Liver (tissue), 9 donors: ENCODE data around the gene FBXL2. TPM values are rescaled to one million over a fixed set of nuclear protein-coding genes. Genes with fewer than 3 reads are reported as not detected.

ENCODE experiments used
- DNase-seq: peaks from one replicate; pipeline ENCODE4 v3.0.0-alpha.2; 2017; ENCODE audit warnings: low spot score
- H3K27ac ChIP-seq, 2 donors: one replicate each; pipeline ENCODE4 v1.7.0; 2013; ENCODE audit warnings: inconsistent platforms in 2 of 2, low read length in 2 of 2, control low read depth in 1 of 2, low read depth in 1 of 2, mild to moderate bottlenecking in 1 of 2
- H3K27me3 ChIP-seq, 4 donors: one replicate each; pipeline versions ENCODE4 v1.6.1 to v1.7.0; 2013; ENCODE audit warnings: low read length in 3 of 4, inconsistent platforms in 1 of 4, mild to moderate bottlenecking in 1 of 4, moderate library complexity in 1 of 4; ENCODE audit not compliant: control insufficient read depth in 4 of 4, insufficient read depth in 4 of 4
- H3K36me3 ChIP-seq, 4 donors: one replicate each; pipeline versions ENCODE4 v1.6.1 to v1.7.0; 2013; ENCODE audit warnings: low read length in 3 of 4, mild to moderate bottlenecking in 3 of 4, low read depth in 1 of 4, moderate library complexity in 1 of 4; ENCODE audit not compliant: control insufficient read depth in 4 of 4, insufficient read depth in 3 of 4
- H3K4me1 ChIP-seq, 4 donors: one replicate each; pipeline versions ENCODE4 v1.6.1 to v1.7.0; 2013; ENCODE audit warnings: low read length in 3 of 4, mild to moderate bottlenecking in 3 of 4, moderate library complexity in 1 of 4; ENCODE audit not compliant: control insufficient read depth in 4 of 4, insufficient read depth in 4 of 4
- H3K4me3 ChIP-seq, 3 donors: one replicate each; pipeline versions ENCODE4 v1.6.1 to v1.7.0; 2013; ENCODE audit warnings: low read length in 3 of 3, control low read depth in 1 of 3, low read depth in 1 of 3, mild to moderate bottlenecking in 1 of 3
- H3K9ac ChIP-seq, 2 donors: one replicate each; pipeline ENCODE4 v1.7.0; 2013; ENCODE audit warnings: low read length in 2 of 2, mild to moderate bottlenecking in 2 of 2, moderate library complexity in 2 of 2, control low read depth in 1 of 2, low read depth in 1 of 2
- H3K9me3 ChIP-seq, 4 donors: one replicate each; pipeline versions ENCODE4 v1.6.1 to v1.7.0; 2013; ENCODE audit warnings: low read length in 3 of 4; ENCODE audit not compliant: control insufficient read depth in 4 of 4
- ATF3 ChIP-seq: IDR thresholded peaks from 2 replicates; pipeline ENCODE4 v1.6.1; 2016; ENCODE audit warnings: antibody characterized with exemption
- EGR1 ChIP-seq, 2 donors: IDR thresholded peaks; 2 replicates each; pipeline ENCODE4 v1.6.1; 2016 to 2018; ENCODE audit warnings: antibody characterized with exemption in 2 of 2, low read depth in 2 of 2
- GABPA ChIP-seq, 2 donors: IDR thresholded peaks in 1 of 2; conservative IDR thresholded peaks in 1 of 2; 2 replicates each; pipeline ENCODE4 v1.6.1; 2016; ENCODE audit warnings: antibody characterized with exemption in 2 of 2, mild to moderate bottlenecking in 1 of 2, moderate library complexity in 1 of 2
- HNF4A ChIP-seq, 2 donors: conservative IDR thresholded peaks; 2 replicates each; pipeline ENCODE4 v1.6.1; 2016; ENCODE audit warnings: antibody characterized with exemption in 2 of 2, mild to moderate bottlenecking in 2 of 2
- JUND ChIP-seq, 2 donors: IDR thresholded peaks; 2 replicates each; pipeline ENCODE4 v1.6.1; 2016; ENCODE audit warnings: antibody characterized with exemption in 2 of 2
- MAX ChIP-seq: IDR thresholded peaks from 2 replicates; pipeline ENCODE4 v1.6.1; 2016; ENCODE audit warnings: antibody characterized with exemption
- NR2F2 ChIP-seq: IDR thresholded peaks from 2 replicates; pipeline ENCODE4 v1.6.1; 2016; ENCODE audit warnings: antibody characterized with exemption
- RXRA ChIP-seq, 2 donors: IDR thresholded peaks; 2 replicates each; pipeline ENCODE4 v1.6.1; 2017 to 2018; ENCODE audit warnings: antibody characterized with exemption in 2 of 2, mild to moderate bottlenecking in 1 of 2
- TAF1 ChIP-seq: conservative IDR thresholded peaks from 2 replicates; pipeline ENCODE4 v1.6.1; 2016; ENCODE audit warnings: antibody characterized with exemption, mild to moderate bottlenecking
- YY1 ChIP-seq: IDR thresholded peaks from 2 replicates; pipeline ENCODE4 v1.6.1; 2016; ENCODE audit warnings: antibody characterized with exemption, mild to moderate bottlenecking
- WGBS: extraction: QIAGEN DNeasy Blood & Tissue Kit; methylation state at CpG from one replicate; pipeline ENCODE4 v1.1.7; 2013; 5-methylcytosine and 5-hydroxymethylcytosine counted together
- polyA plus RNA-seq, 2 donors: library from polyadenylated mRNA; stranded (reverse) in 1 of 2; unstranded in 1 of 2; fragments of 200-250 nt in 1 of 2; fragments of >200 nt in 1 of 2; fragmentation: Nextera tagmentation in 1 of 2; extraction: Ambion mirVana in 1 of 2; gene quantifications; one replicate each; pipeline versions ENCODE4 v1.2.1 to v1.2.3, GENCODE V29; 2013 to 2015
- total RNA-seq, 2 donors: library from RNA; depleted of rRNA; stranded (reverse); fragments of >200 nt; gene quantifications; one replicate each; pipeline ENCODE4 v1.2.3, GENCODE V29; 2014
- TF ChIP-seq, protein P1 (sequence below): IDR thresholded peaks from 2 replicates; pipeline ENCODE4 v1.6.1; 2016; ENCODE audit warnings: antibody characterized with exemption, mild to moderate bottlenecking
- TF ChIP-seq, protein P2 (sequence below): IDR thresholded peaks from 2 replicates; pipeline ENCODE4 v1.6.1; 2016; ENCODE audit warnings: antibody characterized with exemption
- TF ChIP-seq, protein P3 (sequence below): fragments of 150-350 bp; IDR thresholded peaks from 2 replicates; pipeline ENCODE4 v1.5.1; 2017; ENCODE audit warnings: improper control_type of control experiment, low read depth, low read length; ENCODE audit not compliant: missing input control
- donor health status: healthy.
- donor health status: healthy.
- donor health status: healthy.
- donor health status: healthy.
- donor health status: healthy.

The FBXL2 gene
- total and polyA plus RNA-seq, 4 donors = 0.24 to 1.3 (median 0.81) TPM

DNA sequence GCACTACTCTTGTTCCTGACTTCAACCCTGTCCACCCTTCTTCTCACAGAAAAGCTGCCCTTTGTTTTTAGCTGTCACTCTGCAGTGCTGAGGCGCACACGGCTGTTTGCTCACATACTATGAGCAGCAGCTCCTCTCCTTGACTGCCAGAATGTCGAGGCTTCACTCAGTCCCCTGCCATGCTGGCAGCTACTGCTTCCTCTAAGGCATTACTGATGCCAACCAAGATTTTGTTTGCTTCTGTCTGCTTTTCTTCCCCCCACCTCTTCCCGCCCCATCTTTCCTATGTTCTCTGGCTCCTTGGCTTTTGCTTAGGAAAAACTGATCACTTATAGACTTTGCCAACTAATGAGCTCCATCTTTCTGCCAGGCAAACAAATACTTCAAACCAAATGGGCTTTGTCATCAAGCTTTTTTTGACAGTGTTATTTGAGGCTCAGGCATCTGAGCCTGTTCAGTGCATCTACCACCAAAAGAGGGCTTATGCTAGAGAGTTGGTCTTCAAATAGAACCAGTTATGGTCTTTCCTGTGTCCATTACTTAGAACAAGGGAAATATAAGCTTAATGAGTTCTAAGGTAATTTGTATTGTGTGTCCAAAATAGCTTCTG, 81.0 kb downstream of the FBXL2 start (continued):
- TF ChIP-seq RXRA (IDR thresholded peaks at IDR 0.05) = no peak
- TF ChIP-seq GABPA (IDR thresholded peaks at IDR 0.05 in 1 of 2, conservative IDR thresholded peaks at IDR 0.05 in 1 of 2) = no peak
- no peak for TF ChIP-seq JUND (IDR thresholded peaks at IDR 0.05)
- no peak for TF ChIP-seq EGR1 (IDR thresholded peaks at IDR 0.05; ENCODE audit: low read depth in 2 of 2)

DNA sequence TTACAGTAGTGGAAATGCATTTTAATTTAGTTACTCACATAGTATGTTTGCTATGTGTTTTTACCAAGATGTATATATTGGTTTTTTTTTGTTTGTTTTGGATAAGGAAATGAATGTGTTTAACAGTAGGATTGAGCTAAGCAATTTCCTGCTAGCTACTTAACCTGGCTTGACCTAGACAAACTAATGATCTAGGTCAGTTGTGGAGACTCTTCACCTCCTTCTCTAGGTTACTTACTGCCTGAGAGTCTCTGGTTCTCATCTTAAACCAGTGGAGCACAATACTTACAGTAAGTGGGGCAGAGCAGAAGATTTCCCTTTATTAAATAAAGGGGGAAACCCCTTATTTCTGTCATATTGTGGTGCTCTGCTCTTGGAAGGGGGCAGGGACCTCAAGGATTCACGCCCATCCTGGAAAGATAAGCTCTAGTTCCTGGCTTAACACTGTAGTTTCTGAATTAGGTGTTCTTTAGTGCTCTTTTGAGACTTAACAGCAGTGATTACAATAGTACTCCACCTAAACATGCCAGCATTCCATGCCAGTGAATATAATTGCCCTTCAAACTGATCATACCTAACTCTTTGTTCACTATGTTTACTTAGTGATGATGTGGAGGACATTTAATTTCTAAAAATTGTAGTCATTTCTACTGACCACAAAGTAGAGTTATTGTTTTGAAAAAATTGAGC, 83.0 kb downstream of the FBXL2 start:
- no peaks in the 10 kb centered on the region for H3K36me3 ChIP-seq
- H3K27me3 ChIP-seq = no peaks in the 10 kb centered on the region
- no peaks in the 10 kb centered on the region for H3K9me3 ChIP-seq
- no peaks in the 10 kb centered on the region for H3K4me1 ChIP-seq
- no peak overlapping the region for H3K27ac ChIP-seq
- WGBS = 69% methylated on average over 1 of the region's 1 CpG
- DNase-seq = no peak
- H3K4me3 ChIP-seq = no peak overlapping the region
- no peak overlapping the region for H3K9ac ChIP-seq
- no peak for TF ChIP-seq HNF4A (conservative IDR thresholded peaks at IDR 0.05)
- no peak for TF ChIP-seq YY1
- no peak for TF ChIP-seq TAF1
- no peak for TF ChIP-seq EGR1 (IDR thresholded peaks at IDR 0.05; ENCODE audit: low read depth in 2 of 2)
- TF ChIP-seq RXRA (IDR thresholded peaks at IDR 0.05) = no peak
- TF ChIP-seq, protein P1, sequence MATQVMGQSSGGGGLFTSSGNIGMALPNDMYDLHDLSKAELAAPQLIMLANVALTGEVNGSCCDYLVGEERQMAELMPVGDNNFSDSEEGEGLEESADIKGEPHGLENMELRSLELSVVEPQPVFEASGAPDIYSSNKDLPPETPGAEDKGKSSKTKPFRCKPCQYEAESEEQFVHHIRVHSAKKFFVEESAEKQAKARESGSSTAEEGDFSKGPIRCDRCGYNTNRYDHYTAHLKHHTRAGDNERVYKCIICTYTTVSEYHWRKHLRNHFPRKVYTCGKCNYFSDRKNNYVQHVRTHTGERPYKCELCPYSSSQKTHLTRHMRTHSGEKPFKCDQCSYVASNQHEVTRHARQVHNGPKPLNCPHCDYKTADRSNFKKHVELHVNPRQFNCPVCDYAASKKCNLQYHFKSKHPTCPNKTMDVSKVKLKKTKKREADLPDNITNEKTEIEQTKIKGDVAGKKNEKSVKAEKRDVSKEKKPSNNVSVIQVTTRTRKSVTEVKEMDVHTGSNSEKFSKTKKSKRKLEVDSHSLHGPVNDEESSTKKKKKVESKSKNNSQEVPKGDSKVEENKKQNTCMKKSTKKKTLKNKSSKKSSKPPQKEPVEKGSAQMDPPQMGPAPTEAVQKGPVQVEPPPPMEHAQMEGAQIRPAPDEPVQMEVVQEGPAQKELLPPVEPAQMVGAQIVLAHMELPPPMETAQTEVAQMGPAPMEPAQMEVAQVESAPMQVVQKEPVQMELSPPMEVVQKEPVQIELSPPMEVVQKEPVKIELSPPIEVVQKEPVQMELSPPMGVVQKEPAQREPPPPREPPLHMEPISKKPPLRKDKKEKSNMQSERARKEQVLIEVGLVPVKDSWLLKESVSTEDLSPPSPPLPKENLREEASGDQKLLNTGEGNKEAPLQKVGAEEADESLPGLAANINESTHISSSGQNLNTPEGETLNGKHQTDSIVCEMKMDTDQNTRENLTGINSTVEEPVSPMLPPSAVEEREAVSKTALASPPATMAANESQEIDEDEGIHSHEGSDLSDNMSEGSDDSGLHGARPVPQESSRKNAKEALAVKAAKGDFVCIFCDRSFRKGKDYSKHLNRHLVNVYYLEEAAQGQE = no peak
- no peak for TF ChIP-seq GABPA (IDR thresholded peaks at IDR 0.05 in 1 of 2, conservative IDR thresholded peaks at IDR 0.05 in 1 of 2)
- TF ChIP-seq, protein P2, sequence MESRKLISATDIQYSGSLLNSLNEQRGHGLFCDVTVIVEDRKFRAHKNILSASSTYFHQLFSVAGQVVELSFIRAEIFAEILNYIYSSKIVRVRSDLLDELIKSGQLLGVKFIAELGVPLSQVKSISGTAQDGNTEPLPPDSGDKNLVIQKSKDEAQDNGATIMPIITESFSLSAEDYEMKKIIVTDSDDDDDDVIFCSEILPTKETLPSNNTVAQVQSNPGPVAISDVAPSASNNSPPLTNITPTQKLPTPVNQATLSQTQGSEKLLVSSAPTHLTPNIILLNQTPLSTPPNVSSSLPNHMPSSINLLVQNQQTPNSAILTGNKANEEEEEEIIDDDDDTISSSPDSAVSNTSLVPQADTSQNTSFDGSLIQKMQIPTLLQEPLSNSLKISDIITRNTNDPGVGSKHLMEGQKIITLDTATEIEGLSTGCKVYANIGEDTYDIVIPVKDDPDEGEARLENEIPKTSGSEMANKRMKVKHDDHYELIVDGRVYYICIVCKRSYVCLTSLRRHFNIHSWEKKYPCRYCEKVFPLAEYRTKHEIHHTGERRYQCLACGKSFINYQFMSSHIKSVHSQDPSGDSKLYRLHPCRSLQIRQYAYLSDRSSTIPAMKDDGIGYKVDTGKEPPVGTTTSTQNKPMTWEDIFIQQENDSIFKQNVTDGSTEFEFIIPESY = no peak

GRCh38 chr3:33363113-33363800, 86.0 kb downstream of the FBXL2 start:
- no peak overlapping the region for H3K9ac ChIP-seq
- 86% methylated on average over 3 of the region's 3 CpGs for WGBS

More at GRCh38 chr3:33363113-33363800, 86.0 kb downstream of the FBXL2 start:
- Histone ChIP-seq H3K36me3 (no peaks in the 10 kb centered on the region), H3K4me1 (no peaks in the 10 kb centered on the region), H3K4me3 (no peak overlapping the region), H3K27ac (no peak overlapping the region), H3K27me3 (no peaks in the 10 kb centered on the region), H3K9me3 (no peaks in the 10 kb centered on the region)
- DNase-seq = no peak
- no peak for TF ChIP-seq NR2F2
- TF ChIP-seq TAF1 = no peak
- TF ChIP-seq MAX = no peak
- no peak for TF ChIP-seq GABPA (IDR thresholded peaks at IDR 0.05 in 1 of 2, conservative IDR thresholded peaks at IDR 0.05 in 1 of 2)
- no peak for TF ChIP-seq JUND (IDR thresholded peaks at IDR 0.05)
- TF ChIP-seq, protein P3, sequence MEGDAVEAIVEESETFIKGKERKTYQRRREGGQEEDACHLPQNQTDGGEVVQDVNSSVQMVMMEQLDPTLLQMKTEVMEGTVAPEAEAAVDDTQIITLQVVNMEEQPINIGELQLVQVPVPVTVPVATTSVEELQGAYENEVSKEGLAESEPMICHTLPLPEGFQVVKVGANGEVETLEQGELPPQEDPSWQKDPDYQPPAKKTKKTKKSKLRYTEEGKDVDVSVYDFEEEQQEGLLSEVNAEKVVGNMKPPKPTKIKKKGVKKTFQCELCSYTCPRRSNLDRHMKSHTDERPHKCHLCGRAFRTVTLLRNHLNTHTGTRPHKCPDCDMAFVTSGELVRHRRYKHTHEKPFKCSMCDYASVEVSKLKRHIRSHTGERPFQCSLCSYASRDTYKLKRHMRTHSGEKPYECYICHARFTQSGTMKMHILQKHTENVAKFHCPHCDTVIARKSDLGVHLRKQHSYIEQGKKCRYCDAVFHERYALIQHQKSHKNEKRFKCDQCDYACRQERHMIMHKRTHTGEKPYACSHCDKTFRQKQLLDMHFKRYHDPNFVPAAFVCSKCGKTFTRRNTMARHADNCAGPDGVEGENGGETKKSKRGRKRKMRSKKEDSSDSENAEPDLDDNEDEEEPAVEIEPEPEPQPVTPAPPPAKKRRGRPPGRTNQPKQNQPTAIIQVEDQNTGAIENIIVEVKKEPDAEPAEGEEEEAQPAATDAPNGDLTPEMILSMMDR = no peak
- TF ChIP-seq ATF3 = no peak
